Erythroblast (primary cell): Measurements from ENCODE around the gene SLC25A34.

Source experiments
- DNase-seq, 2 experiments: peaks; one replicate each; lab custom pipeline; 2025; lab: John Stamatoyannopoulos, UW
- GATA1 ChIP-seq: IDR thresholded peaks from 2 replicates; pipeline ENCODE4 v1.6.1; 2011; ENCODE audit warnings: low read depth, mild to moderate bottlenecking, control low read depth, low read length, moderate library complexity
- POLR2A ChIP-seq: IDR thresholded peaks from 2 replicates; pipeline ENCODE4 v1.6.1; 2011; ENCODE audit warnings: mild to moderate bottlenecking, low read length

SLC25A34 gene

DNA sequence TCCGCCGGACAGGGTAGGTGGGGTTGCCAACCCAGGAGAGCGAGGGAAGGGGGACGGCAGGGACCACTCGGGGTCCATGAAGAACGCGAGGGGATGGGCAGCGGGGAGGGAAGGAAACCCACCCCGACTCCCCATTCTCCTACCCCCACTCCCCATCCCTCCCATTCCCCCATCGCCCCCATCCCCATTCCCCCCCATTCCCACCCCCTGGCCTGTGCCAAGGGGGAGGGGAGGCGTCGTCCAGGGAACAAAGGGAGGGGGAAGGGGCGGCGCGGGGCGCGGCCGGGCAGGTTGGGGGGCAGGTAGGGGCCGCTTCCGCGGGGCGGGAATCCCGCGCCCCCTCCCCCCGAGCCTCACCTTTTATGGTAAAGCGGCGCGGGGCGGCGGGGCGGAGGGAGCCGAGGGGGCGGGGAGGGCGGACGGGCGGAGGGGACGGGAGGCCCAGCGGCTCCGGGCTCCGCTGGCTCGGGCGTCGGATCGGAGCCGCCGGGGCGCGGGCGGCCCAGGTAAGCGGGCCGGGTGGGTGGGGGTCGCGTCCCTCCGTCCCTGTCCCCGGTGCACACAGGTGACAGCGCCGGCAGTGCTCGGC lies 22.4 kb downstream of the SLC25A34 start, which contains the start of gene FBLIM1:
FBLIM1 (plus strand) TSS at position 453 of the 589 bp plus-strand sequence. CDS start 6,189 bp downstream, outside the sequence.
- DNase-seq: no peak
- TF ChIP-seq POLR2A: no peak
- TF ChIP-seq GATA1: no peak

DNA sequence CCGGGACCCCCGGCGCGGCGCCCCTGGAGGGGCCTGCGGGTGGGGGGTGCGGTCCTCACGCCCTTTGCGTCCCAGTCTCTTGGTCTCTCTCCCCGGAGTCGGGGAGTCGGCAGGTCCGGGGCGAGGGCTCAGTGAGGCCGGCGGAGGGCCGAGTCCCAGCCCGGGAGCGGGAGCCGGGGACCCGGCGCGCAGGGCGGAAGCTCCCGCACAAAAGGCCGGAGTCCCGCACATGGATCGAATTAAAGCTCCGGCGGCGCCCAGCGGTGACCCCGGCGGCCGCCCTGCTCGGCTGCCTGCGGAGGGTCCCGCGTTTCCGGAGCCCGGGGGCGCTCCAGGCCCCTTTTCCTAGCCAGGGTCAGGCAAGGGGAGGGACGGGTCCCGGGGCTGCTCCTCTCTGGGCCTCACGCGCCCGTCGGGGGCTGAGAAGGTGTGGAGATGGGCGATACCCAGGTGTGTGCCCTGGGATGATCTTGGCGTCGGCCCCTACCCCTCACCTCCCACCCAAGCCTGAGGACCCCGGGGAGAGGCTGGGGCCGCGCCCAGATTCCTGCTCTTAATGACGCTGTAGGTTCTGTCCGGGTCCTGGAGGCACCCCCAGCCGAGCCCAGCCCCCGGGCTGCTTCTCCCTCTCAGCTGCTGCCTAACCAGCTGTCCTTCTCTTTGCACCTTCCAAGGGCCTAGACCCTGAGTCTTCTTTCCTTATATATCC lies 23.0 kb downstream of the SLC25A34 start:
- no peak for DNase-seq

DNA sequence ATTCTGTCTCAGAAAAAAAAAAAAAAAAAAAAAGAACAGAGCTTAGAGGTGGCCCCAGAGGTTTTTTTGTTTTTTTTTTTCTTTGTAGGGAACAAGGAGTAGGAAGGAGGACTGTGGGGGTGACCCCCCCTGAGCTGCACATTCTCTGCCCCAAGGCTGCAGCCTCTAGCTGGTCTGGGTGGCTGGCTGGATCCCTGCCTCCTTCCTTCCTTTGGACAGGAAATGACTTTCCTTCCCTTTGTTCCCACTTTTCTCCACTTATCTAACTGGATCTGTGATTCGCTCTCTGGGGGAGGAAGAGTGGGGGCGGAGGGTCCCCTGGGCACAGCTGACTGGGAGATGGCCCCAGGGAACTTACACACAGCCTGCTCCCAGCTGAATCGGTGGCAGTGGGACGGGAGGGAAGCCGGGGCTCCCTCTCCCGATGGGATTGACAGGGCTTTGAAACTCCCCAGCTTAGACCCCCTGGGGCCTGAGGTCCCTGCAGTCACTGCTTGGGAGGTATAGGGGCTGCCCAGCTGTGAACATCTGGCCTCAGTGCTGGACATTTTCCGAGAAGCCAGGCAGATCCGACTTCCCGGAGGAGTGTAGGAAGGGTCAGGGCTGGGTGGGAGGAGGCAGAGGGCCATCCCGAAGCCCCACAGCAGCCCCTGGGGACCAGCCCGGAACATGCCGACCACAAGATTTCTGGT lies 24.6 kb downstream of the SLC25A34 start:
- DNase-seq: no peak
- no peak for TF ChIP-seq GATA1
- TF ChIP-seq POLR2A: no peak

More for the DNA sequence above, 23.0 kb downstream of the SLC25A34 start:
- TF ChIP-seq GATA1 (no peak), POLR2A (no peak)

DNA sequence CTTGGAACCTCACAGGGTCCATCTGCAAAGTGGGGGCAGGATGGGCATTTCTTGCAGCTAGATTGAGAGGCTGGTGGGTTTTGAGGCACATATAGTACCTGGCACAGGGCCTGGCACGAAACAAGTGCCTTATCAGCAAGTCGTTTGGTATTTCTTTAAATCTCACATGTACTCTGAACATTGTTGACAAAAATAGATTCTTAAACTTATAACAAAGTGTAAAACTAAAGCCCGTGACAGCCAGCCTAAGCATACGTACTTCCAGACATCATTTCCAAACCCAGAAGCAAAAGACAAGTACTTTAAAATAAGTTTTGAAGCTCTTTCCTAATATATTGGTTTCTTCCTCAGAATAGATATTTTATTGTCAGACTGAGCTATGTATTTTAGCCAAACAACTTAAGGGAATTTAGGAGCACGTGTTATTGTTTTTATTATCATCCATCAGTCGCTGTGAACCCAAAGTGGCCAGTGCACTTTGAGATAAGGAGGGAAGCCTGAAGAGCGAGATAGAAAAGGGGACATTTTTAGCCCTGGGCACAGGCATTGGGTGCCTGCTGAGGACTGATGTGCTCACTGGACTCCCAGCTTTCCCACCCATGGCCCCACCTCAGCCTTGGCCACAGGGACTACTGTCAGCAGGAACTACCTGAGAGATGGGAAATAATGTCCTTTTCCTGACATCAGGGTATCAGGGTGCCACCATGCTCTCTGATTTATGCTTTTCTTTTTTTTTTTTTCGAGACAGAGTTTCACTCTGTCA lies 25.5 kb downstream of the SLC25A34 start:
- TF ChIP-seq POLR2A: no peak
- no peak for TF ChIP-seq GATA1

DNA sequence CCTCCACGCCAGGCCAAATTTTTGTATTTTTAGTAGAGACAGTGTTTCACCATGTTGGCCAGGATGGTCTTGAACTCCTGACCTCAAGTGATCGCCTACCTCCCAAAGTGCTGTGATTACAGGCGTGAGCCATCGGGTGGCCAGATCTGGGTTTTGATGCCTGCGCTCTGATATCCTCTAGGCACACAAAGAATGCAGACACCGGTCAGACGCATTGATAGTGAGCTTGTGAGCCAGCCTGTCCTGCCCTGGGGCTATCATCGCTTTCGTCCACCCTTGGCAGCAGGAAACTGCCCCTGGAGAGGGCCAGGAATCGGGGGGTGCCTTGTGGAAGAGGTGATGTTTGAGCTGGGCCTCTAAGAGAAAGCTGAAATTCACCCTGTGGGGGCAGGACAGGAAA lies 26.5 kb downstream of the SLC25A34 start:
- DNase-seq: no peak
- TF ChIP-seq GATA1 (no peak), POLR2A (no peak)

More for the DNA sequence above, 25.5 kb downstream of the SLC25A34 start:
- DNase-seq: peak; percentile 35 to 66

DNA sequence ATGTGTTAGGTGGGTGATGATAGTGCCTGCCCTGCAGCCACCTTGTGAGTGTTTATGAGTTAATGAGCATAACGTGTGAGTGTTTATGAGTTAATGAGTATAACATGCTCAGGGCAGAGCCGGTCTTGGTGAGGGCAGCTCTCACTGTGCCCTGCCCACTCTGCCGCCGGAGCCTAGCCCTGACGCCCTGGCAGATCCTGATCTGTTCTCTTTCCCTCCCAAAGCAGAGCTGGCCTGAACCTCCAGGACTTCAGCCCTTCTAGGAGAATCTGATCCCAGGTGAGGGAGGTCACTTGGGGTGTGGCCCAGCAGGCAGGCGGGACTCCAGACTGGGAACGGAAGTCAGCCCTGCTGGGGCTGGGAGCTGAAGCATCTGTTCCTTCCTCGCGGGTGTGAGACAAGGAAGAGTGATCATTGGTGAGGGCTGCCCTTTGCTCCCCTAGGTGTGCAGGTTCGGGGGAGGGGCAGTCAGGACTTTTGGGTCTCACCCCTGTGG lies 28.3 kb downstream of the SLC25A34 start:
- TF ChIP-seq GATA1: no peak
- TF ChIP-seq POLR2A: no peak
- DNase-seq: no peak

DNA sequence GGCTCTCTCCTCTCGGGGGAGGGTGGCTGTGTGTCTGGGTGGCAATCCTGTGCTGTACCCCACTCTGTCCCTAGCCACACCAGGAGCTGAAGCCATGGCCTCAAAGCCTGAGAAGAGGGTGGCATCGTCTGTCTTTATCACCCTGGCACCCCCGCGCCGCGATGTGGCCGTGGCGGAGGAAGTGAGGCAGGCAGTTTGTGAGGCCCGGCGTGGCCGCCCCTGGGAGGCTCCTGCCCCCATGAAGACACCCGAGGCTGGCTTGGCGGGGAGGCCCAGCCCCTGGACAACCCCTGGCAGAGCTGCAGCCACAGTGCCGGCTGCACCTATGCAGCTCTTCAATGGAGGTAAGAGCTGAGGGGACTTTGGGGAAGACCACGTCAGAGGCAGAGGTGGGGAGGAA lies 28.8 kb downstream of the SLC25A34 start:
- no peak for TF ChIP-seq GATA1
- no peak for TF ChIP-seq POLR2A
- no peak for DNase-seq

DNA sequence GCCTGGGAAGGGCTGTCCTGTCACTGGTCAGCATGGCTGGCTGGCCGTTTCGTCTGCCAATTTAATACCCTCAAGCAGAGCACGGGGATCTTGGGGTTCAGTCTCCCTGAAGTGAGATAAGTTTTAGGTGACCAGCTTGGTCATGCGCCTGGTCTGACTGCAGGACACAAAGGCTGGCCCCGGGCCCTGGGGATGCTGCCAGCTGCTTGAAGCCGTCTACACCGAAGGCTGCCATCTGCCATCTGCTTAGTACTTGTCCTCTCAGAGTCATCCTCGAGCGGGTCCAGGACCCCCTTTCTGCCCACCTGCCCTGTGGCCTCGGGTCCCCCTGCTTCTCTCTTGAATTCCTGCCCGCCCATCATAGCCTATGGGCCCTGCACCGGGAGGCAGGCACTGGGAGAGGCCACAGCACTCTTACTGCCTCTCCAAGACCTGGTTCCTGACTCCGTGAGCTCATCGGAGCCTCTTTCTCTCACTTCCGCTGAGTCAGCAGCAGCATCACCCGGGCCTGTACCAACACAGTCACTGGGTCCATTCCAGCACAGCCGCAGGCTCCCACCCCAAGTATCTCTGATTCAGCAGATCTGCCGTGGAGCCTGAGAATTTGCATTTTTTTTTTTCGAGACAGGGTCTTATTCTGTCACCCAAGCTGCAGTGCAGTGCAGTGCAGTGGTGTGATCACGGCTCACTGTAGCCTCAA lies 29.6 kb downstream of the SLC25A34 start:
- no peak for DNase-seq

DNA sequence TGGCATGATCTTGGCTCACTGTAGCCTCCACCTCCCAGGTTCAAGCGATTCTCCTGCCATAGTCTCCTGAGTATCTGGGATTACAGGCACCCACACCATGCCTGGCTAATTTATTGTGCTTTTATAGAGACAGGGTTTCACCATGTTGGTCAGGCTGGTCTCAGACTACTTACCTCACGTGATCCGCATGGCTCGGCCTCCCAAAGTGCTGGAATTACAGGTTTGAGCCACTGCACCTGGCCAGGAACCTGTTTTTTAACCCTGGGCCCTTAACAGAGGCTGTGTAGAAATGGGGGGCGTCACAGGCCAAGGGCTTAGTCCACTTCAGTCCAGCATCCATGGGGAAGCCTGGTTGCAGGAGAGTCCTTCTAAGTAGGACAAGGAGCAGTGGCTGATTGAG lies 31.9 kb downstream of the SLC25A34 start:
- no peak for DNase-seq
- TF ChIP-seq POLR2A: no peak
- TF ChIP-seq GATA1: no peak

More for the DNA sequence above, 29.6 kb downstream of the SLC25A34 start:
- TF ChIP-seq GATA1 (no peak), POLR2A (no peak)

DNA sequence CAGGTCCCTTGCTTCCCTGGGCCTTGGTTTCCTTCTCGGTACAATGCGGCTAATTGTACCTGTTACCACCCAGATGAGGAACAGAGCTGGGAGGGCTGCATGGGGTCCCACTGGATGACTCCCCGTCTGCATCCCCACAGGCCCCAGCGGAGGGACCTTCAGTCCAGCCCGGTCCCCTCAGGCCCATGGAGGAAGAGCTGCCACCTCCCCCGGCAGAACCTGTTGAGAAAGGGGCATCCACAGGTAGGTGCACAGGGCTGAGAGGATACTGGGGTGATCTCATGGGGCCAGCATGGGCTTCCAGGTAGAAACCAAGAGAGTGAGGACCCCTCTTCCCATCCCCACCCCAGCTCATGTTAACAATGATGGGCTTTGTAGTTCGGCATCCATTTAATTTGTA lies 32.3 kb downstream of the SLC25A34 start:
- no peak for DNase-seq
- TF ChIP-seq GATA1 (no peak), POLR2A (no peak)

DNA sequence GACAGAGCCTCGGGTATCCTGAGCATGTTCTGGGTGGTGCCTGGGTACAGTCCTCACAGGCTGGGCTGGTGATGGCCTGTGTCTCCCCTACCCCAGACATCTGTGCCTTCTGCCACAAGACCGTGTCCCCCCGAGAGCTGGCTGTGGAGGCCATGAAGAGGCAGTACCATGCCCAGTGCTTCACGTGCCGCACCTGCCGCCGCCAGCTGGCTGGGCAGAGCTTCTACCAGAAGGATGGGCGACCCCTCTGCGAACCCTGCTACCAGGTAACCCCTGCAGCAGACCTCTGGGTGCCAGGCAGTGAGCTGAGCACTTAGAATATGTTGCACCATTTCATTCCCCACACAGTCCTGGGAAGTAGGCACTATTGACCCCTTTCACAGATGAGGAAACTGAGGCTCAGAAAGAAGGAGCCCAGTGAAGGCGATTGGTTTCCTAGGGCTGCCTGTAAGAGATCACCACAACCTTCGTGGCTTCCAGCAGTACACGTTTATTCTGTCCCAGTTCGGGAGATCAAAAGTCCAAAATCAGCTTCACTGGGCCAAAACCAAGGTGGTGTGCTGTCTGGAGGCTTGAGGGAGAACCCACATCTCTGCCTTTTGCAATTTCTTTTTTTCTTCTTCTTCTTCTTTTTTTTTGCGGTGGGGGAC lies 34.4 kb downstream of the SLC25A34 start:
- TF ChIP-seq POLR2A (no peak), GATA1 (no peak)
- DNase-seq: no peak

DNA sequence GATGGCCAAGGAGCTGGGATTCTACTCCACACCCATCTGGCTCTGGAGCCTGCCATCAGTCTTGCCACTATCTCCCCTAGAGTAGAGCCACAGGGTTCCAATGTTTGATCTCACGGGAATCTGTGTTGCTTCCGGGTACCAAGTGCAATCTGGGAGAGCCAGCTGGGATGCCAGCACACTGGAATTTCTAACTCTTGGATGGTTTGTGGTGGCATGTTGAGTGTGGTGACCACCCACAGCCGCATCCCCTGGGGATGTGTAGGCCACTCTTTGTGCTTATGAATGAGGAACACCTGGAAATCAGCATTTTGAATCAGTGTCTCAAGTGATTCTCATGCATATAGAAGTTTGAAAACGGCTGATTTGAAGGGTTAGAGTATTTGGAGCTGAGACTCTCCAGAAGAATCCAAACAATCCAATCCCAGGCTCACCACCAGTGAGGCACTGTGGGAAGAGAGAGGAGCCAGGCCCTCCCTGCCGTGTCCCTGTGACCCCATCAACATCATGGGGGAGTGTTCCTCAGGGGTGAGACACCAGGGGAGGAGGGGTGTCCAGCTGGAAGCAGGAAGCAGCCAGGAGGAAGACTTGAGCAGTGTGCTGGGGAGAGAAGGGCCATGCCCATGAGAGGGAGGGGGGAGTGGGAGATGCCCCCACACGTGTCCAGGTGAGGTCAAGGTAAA lies 35.9 kb downstream of the SLC25A34 start:
- no peak for TF ChIP-seq POLR2A
- TF ChIP-seq GATA1: no peak
- DNase-seq: no peak
